HG03558 (cell line): Measurements from ENCODE around the gene SH3GL3.

Source experiments
- ATAC-seq: cut with Tn5 transposase; IDR thresholded peaks from one replicate; pipeline ENCODE4 v1.9.1; 2021; ENCODE audit warnings: moderate number of reproducible peaks; ENCODE audit not compliant: unreplicated experiment; ENCODE audit errors: extremely low read depth

SH3GL3 gene

GRCh38 chr15:83605111-83605945, 158.2 kb downstream of the SH3GL3 start:
- no peak for ATAC-seq

- ATAC-seq = no peak
Measured at GRCh38 chr15:83610132-83610531, 163.0 kb downstream of the SH3GL3 start.

- no peak for ATAC-seq
Measured at GRCh38 chr15:83610901-83611685, 164.0 kb downstream of the SH3GL3 start.

GRCh38 chr15:83612226-83612625, 165.1 kb downstream of the SH3GL3 start:
- ATAC-seq = no peak

- no peak for ATAC-seq
Measured at GRCh38 chr15:83612898-83613635, 165.9 kb downstream of the SH3GL3 start.

GRCh38 chr15:83613714-83614113, 166.6 kb downstream of the SH3GL3 start:
- ATAC-seq = no peak

GRCh38 chr15:83616840-83617239, 169.7 kb downstream of the SH3GL3 start:
- ATAC-seq = no peak

- ATAC-seq = no peak
Measured at GRCh38 chr15:83626171-83626802, 179.1 kb downstream of the SH3GL3 start.

GRCh38 chr15:83631534-83631933, 184.4 kb downstream of the SH3GL3 start:
- no peak for ATAC-seq

- no peak for ATAC-seq
Measured at GRCh38 chr15:83643201-83643600, 196.1 kb downstream of the SH3GL3 start.

- ATAC-seq = no peak
Measured at GRCh38 chr15:83644439-83644838, 197.3 kb downstream of the SH3GL3 start.

GRCh38 chr15:83650831-83651230, 203.7 kb downstream of the SH3GL3 start:
- ATAC-seq = no peak

- no peak for ATAC-seq
Measured at GRCh38 chr15:83651541-83651940, 204.4 kb downstream of the SH3GL3 start.

GRCh38 chr15:83652626-83653204, 205.6 kb downstream of the SH3GL3 start:
- ATAC-seq = no peak

- no peak for ATAC-seq
Measured at GRCh38 chr15:83653288-83653638, 206.1 kb downstream of the SH3GL3 start.

- ATAC-seq = no peak
Measured at GRCh38 chr15:83653639-83654378, 206.7 kb downstream of the SH3GL3 start, which contains the start of gene ADAMTSL3. ADAMTSL3 (plus strand) TSS chr15:83654123; CDS start chr15:83655762, 1,639 bp downstream.

- ATAC-seq = no peak
Measured at GRCh38 chr15:83654379-83655236, 207.5 kb downstream of the SH3GL3 start.

- ATAC-seq = no peak
Measured at GRCh38 chr15:83655237-83655616, 208.1 kb downstream of the SH3GL3 start.
